Neural cell (in vitro differentiated cells): Measurements from ENCODE around the gene LRRC52. TPM values are rescaled to one million over a fixed set of nuclear protein-coding genes. Genes with fewer than 3 reads are reported as not detected.

Experiments used
- H2AFZ ChIP-seq: fragments of 200-600, 300-800 bp; sonication (generic), shearing (Covaris generic); 2 replicates; pipeline ENCODE4 v1.6.0; 2014; ENCODE audit warnings: low read depth, mild to moderate bottlenecking, antibody characterized with exemption, low read length, moderate library complexity
- H3F3A ChIP-seq: fragments of 200-600 bp; shearing (Covaris generic); 2 replicates; pipeline ENCODE4 v1.6.1; 2016; ENCODE audit warnings: mild to moderate bottlenecking, moderate library complexity, mixed read lengths, antibody characterized with exemption, low read length; ENCODE audit not compliant: insufficient read depth, poor library complexity, severe bottlenecking
- H3K27ac ChIP-seq: fragments of 200-600, 300-800 bp; sonication (generic), shearing (Covaris generic); 2 replicates; pipeline ENCODE4 v1.5.1; 2014; ENCODE audit warnings: mild to moderate bottlenecking, low read length, moderate library complexity
- H3K27me3 ChIP-seq: fragments of 300-800, 200-600 bp; sonication (generic), shearing (Covaris generic); 2 replicates; pipeline ENCODE4 v1.6.0; 2014; ENCODE audit warnings: mild to moderate bottlenecking, low read depth, low read length, moderate library complexity; ENCODE audit not compliant: insufficient read depth
- H3K36me3 ChIP-seq: fragments of 300-800, 200-600 bp; sonication (generic), shearing (Covaris generic); 2 replicates; pipeline ENCODE4 v1.5.1; 2014; ENCODE audit warnings: mild to moderate bottlenecking, antibody characterized with exemption, low read length, moderate library complexity; ENCODE audit not compliant: insufficient read depth
- H3K4me2 ChIP-seq: fragments of 300-800, 200-600 bp; sonication (generic), shearing (Covaris generic); 2 replicates; pipeline ENCODE4 v1.6.0; 2014; ENCODE audit warnings: mild to moderate bottlenecking, low read length
- H3K4me3 ChIP-seq: fragments of 300-800, 200-600 bp; sonication (generic), shearing (Covaris generic); 2 replicates; pipeline ENCODE4 v1.5.1; 2014; ENCODE audit warnings: mild to moderate bottlenecking, low read length, moderate library complexity
- H3K79me2 ChIP-seq: fragments of 200-600 bp; shearing (Covaris generic); replicated peaks from 2 replicates; pipeline ENCODE4 v1.6.0; 2014; ENCODE audit warnings: mild to moderate bottlenecking, low read length, moderate library complexity; ENCODE audit not compliant: insufficient read depth
- H3K9ac ChIP-seq: fragments of 300-800, 200-600 bp; sonication (generic), shearing (Covaris generic); 2 replicates; pipeline ENCODE4 v1.6.1; 2016; ENCODE audit warnings: mild to moderate bottlenecking, low read length, mixed read lengths
- H3K9me2 ChIP-seq: fragments of 200-600 bp; shearing (Covaris generic); 2 replicates; pipeline ENCODE4 v1.6.1; 2016; ENCODE audit warnings: mild to moderate bottlenecking, low read length, mixed read lengths; ENCODE audit not compliant: insufficient read depth
- H3K9me3 ChIP-seq: fragments of 200-600, 300-800 bp; sonication (generic), shearing (Covaris generic); 2 replicates; pipeline ENCODE4 v1.6.1; 2016; ENCODE audit warnings: mild to moderate bottlenecking, mixed run types, low read length, moderate library complexity, mixed read lengths
- H4K20me1 ChIP-seq: fragments of 200-600 bp; shearing (Covaris generic); 2 replicates; pipeline ENCODE4 v1.6.1; 2016; ENCODE audit warnings: mild to moderate bottlenecking, mixed run types; ENCODE audit not compliant: insufficient read depth
- EP300 ChIP-seq: fragments of 450-650 bp; conservative IDR thresholded peaks from 2 replicates; pipeline ENCODE4 v1.6.1; 2014; ENCODE audit warnings: antibody characterized with exemption, mild to moderate bottlenecking, moderate library complexity; ENCODE audit not compliant: poor library complexity, severe bottlenecking
- EZH2 ChIP-seq: fragments of 200-600, 300-800 bp; shearing (Covaris generic), sonication (generic); IDR thresholded peaks from 2 replicates; pipeline ENCODE4 v1.6.1; 2014; ENCODE audit warnings: antibody characterized with exemption, low read length, borderline replicate concordance, mild to moderate bottlenecking; ENCODE audit not compliant: insufficient read depth, poor library complexity, severe bottlenecking
- MXI1 ChIP-seq: fragments of 450-650 bp; conservative IDR thresholded peaks from 2 replicates; pipeline ENCODE4 v1.6.1; 2014; ENCODE audit warnings: antibody characterized with exemption, mild to moderate bottlenecking; ENCODE audit not compliant: poor library complexity, severe bottlenecking
- POLR2AphosphoS5 ChIP-seq: IDR thresholded peaks from 2 replicates; pipeline ENCODE4 v1.6.1; 2012
- RAD21 ChIP-seq: fragments of 450-650 bp; conservative IDR thresholded peaks from 2 replicates; pipeline ENCODE4 v1.6.1; 2014; ENCODE audit warnings: antibody characterized with exemption, mild to moderate bottlenecking, moderate library complexity
- REST ChIP-seq: IDR thresholded peaks from 2 replicates; pipeline ENCODE4 v1.6.1; 2012; ENCODE audit warnings: borderline replicate concordance
- SMC3 ChIP-seq: fragments of 450-650 bp; conservative IDR thresholded peaks from 2 replicates; pipeline ENCODE4 v1.6.1; 2014; ENCODE audit warnings: antibody characterized with exemption, mild to moderate bottlenecking, moderate library complexity; ENCODE audit not compliant: poor library complexity
- TAF1 ChIP-seq: IDR thresholded peaks from 2 replicates; pipeline ENCODE4 v1.6.1; 2012; ENCODE audit warnings: low read depth
- polyA plus RNA-seq: library from polyadenylated mRNA; depleted of rRNA; stranded (reverse); fragments of >200 nt; gene quantifications from 2 replicates; pipeline ENCODE4 v1.2.3, GENCODE V29; 2014
- TF ChIP-seq, protein P1 (sequence below): fragments of 450-650 bp; IDR thresholded peaks from 2 replicates; pipeline ENCODE4 v1.5.1; 2014; ENCODE audit warnings: antibody characterized with exemption, mild to moderate bottlenecking, moderate library complexity; ENCODE audit not compliant: poor library complexity, severe bottlenecking

The LRRC52 gene
- polyA plus RNA-seq, 1 donor from 2014 or later = not detected

- Histone ChIP-seq H3F3A (no peaks in the 10 kb centered on the region), H3K9me3 (no peaks in the 10 kb centered on the region), H3K79me2 (no peaks in the 10 kb centered on the region), H3K9ac (no peak overlapping the region), H3K9me2 (no peaks in the 10 kb centered on the region), H3K27ac (no peak overlapping the region), H3K27me3 (no peaks in the 10 kb centered on the region), H4K20me1 (no peaks in the 10 kb centered on the region), H3K4me3 (no peak overlapping the region), H3K4me2 (no peak overlapping the region), H2AFZ (no peak overlapping the region), H3K36me3 (no peaks in the 10 kb centered on the region)
- TF ChIP-seq EP300 (no peak), EZH2 (no peak), POLR2AphosphoS5 (no peak), SMC3 (no peak), TAF1 (no peak), REST (no peak), RAD21 (no peak), MXI1 (no peak)
- TF ChIP-seq, protein P1, sequence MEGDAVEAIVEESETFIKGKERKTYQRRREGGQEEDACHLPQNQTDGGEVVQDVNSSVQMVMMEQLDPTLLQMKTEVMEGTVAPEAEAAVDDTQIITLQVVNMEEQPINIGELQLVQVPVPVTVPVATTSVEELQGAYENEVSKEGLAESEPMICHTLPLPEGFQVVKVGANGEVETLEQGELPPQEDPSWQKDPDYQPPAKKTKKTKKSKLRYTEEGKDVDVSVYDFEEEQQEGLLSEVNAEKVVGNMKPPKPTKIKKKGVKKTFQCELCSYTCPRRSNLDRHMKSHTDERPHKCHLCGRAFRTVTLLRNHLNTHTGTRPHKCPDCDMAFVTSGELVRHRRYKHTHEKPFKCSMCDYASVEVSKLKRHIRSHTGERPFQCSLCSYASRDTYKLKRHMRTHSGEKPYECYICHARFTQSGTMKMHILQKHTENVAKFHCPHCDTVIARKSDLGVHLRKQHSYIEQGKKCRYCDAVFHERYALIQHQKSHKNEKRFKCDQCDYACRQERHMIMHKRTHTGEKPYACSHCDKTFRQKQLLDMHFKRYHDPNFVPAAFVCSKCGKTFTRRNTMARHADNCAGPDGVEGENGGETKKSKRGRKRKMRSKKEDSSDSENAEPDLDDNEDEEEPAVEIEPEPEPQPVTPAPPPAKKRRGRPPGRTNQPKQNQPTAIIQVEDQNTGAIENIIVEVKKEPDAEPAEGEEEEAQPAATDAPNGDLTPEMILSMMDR = no peak
Observed at GRCh38 chr1:165516469-165516868, 27.3 kb upstream of the LRRC52 start.

DNA sequence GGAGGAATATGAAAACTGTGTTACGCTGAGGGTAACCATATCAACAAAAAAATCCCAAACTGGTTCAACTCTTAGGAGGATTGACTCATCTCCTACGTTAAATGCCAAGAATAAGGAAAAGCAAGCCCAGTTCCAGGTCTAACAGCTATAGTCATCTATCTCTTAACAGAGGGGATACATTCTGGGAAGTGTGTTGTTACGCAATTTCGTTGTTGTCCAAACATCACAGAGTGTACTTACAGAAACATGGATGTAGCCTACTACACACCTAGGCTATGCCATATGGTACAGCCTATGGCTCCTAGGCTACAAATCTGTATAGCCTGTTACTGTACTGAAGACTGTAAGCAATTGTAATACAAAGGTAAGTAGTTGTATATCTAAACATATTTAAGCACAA is 23.2 kb upstream of the LRRC52 start:
- H3K9ac ChIP-seq = no peak overlapping the region
- H3K27me3 ChIP-seq = no peaks in the 10 kb centered on the region
- no peaks in the 10 kb centered on the region for H3K79me2 ChIP-seq
- TF ChIP-seq EZH2 (no peak), TAF1 (no peak), SMC3 (no peak), EP300 (no peak), RAD21 (no peak), MXI1 (no peak)
- TF ChIP-seq, protein P1 = no peak
- no peak overlapping the region for H3K27ac ChIP-seq
- H3F3A ChIP-seq = peaks cover under 1% of the 10 kb centered on the region
- no peak overlapping the region for H3K4me2 ChIP-seq
- no peaks in the 10 kb centered on the region for H3K36me3 ChIP-seq
- no peaks in the 10 kb centered on the region for H4K20me1 ChIP-seq
- no peak overlapping the region for H2AFZ ChIP-seq
- no peaks in the 10 kb centered on the region for H3K9me3 ChIP-seq
- no peak overlapping the region for H3K4me3 ChIP-seq
- no peaks in the 10 kb centered on the region for H3K9me2 ChIP-seq
